Body of pancreas (tissue), 4 donors: ENCODE measurements around the gene ABHD6.

ENCODE experiments used
- POLR2A ChIP-seq, 3 donors: fragments of 450-650 bp; IDR thresholded peaks; one replicate each; pipeline ENCODE4 v1.6.1; 2016; ENCODE audit warnings: antibody characterized with exemption in 3 of 3, mild to moderate bottlenecking in 2 of 3
- TF ChIP-seq, protein P1 (sequence below), 7 experiments: fragments of 450-650 bp in 4 of 7; fragments of 200-600 bp in 3 of 7; sonication (generic) in 3 of 7; IDR thresholded peaks; one replicate each; pipeline ENCODE4 v1.5.1; 2016 to 2019; ENCODE audit warnings: antibody characterized with exemption in 7 of 7

DNA sequence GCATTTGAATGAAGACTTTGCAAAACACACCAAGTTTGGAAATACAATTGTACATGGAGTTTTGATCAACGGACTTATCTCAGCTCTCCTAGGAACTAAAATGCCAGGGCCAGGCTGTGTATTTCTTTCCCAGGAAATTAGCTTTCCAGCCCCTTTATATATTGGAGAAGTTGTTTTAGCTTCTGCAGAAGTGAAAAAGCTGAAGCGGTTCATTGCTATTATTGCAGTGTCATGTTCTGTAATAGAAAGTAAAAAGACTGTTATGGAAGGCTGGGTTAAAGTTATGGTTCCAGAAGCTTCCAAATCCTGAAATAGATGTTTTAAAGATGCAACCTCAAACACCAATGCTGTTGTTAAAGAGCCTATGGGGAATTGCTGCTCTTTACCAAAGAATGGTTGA lies 80.2 kb downstream of the ABHD6 start:
- TF ChIP-seq, protein P1, sequence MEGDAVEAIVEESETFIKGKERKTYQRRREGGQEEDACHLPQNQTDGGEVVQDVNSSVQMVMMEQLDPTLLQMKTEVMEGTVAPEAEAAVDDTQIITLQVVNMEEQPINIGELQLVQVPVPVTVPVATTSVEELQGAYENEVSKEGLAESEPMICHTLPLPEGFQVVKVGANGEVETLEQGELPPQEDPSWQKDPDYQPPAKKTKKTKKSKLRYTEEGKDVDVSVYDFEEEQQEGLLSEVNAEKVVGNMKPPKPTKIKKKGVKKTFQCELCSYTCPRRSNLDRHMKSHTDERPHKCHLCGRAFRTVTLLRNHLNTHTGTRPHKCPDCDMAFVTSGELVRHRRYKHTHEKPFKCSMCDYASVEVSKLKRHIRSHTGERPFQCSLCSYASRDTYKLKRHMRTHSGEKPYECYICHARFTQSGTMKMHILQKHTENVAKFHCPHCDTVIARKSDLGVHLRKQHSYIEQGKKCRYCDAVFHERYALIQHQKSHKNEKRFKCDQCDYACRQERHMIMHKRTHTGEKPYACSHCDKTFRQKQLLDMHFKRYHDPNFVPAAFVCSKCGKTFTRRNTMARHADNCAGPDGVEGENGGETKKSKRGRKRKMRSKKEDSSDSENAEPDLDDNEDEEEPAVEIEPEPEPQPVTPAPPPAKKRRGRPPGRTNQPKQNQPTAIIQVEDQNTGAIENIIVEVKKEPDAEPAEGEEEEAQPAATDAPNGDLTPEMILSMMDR (IDR thresholded peaks at IDR 0.05), result no peak
- no peak for TF ChIP-seq POLR2A (IDR thresholded peaks at IDR 0.05)
